ENCODE measurements around the gene CPZ. TPM values are rescaled to one million over a fixed set of nuclear protein-coding genes. Genes with fewer than 3 reads are reported as not detected.

CPZ gene
- total RNA-seq, 1 donor from 2014 or later, result 0.86 TPM

DNA sequence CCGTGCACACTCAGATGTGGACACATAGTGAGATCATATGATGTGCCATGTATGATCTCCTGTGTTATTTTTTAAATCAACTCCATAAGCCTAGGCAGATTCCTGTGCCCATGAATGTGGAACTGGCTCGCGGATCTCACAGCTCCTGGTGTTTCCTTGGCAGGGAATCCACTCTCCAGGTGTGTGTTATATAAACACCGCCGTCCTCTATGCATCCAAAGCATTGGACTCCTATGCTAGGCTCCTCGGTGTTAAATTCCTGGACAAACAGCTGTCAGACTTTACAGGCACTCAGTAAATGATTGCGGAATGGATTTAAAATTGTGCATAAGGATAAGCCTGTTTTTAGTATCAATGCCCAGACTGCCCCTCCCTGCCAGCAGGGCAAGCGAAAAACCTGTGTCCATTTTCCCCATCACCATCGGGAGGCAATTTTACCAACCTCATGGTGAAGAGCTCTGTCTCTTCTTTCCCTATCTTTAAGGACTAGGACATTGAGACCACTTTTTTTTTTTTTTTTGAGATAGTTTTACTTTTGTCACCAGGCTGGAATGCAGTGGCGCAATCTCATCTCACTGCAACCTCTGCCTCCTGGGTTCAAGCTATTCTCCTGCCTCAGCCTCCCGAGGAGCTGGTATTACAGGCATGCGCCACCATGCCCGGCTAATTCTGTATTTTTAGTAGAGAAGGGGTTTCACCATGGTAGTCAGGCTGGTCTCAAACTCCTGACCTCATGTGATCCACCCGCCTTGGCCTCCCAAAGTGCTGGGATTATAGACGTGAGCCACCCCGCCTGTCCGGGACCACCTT lies 36.0 kb upstream of the CPZ start:
- TF ChIP-seq, protein P1, sequence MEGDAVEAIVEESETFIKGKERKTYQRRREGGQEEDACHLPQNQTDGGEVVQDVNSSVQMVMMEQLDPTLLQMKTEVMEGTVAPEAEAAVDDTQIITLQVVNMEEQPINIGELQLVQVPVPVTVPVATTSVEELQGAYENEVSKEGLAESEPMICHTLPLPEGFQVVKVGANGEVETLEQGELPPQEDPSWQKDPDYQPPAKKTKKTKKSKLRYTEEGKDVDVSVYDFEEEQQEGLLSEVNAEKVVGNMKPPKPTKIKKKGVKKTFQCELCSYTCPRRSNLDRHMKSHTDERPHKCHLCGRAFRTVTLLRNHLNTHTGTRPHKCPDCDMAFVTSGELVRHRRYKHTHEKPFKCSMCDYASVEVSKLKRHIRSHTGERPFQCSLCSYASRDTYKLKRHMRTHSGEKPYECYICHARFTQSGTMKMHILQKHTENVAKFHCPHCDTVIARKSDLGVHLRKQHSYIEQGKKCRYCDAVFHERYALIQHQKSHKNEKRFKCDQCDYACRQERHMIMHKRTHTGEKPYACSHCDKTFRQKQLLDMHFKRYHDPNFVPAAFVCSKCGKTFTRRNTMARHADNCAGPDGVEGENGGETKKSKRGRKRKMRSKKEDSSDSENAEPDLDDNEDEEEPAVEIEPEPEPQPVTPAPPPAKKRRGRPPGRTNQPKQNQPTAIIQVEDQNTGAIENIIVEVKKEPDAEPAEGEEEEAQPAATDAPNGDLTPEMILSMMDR (conservative IDR thresholded peaks at IDR 0.05; ENCODE audit: low read depth, low read length), result no peak
- DNase-seq (ENCODE audit: low read depth), result no peak
- no peak overlapping the region for H3K4me3 ChIP-seq (ENCODE audit: low read depth, low read length)

DNA sequence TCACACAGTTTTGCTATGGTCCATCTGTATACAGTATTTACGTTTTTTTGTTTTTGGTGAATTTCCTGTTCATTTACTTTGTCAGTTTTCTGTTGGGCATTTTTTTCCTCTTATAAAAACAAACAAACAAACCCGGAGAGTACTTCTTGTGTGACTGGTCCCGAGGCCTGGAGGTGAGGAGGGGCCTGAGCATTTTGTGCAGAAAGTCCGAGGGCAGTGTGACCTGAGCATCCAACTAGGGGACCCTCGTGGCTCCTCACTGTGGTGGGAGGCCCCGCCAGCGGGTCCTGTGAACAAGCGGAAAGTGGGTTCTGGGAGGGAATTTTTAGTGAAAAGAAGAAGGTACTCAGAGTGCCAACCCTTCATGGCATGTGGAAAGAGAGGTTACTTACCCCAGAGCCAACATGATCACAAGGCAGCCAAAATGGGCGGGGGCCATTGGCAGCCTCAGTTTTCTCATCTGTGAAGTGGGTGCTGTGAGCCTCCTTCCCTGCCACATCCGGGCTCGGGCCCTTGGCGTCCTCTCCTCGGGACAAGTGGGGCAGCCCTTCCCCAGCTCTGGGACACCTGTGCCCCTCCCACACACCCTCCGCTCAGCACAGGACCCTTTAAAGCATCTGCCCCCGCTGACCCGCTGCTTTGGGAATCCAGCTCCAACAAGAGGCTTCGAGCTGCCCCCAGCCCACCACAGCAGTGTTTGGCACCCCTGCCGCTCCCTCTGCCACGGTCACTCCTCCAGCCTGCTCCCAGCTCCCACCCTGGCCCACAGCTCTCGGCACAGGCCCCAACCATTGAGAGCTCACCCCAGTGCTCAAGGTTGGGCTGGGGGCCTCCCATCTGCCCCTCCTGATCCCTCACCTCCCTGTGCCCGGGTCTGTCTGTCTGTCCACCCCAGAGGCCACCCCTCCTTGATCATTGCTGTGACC lies 35.2 kb upstream of the CPZ start:
- no peak for DNase-seq (ENCODE audit: low read depth)
- TF ChIP-seq, protein P1 (conservative IDR thresholded peaks at IDR 0.05; ENCODE audit: low read depth, low read length), result no peak
- H3K4me3 ChIP-seq (ENCODE audit: low read depth, low read length), result no peak overlapping the region

DNA sequence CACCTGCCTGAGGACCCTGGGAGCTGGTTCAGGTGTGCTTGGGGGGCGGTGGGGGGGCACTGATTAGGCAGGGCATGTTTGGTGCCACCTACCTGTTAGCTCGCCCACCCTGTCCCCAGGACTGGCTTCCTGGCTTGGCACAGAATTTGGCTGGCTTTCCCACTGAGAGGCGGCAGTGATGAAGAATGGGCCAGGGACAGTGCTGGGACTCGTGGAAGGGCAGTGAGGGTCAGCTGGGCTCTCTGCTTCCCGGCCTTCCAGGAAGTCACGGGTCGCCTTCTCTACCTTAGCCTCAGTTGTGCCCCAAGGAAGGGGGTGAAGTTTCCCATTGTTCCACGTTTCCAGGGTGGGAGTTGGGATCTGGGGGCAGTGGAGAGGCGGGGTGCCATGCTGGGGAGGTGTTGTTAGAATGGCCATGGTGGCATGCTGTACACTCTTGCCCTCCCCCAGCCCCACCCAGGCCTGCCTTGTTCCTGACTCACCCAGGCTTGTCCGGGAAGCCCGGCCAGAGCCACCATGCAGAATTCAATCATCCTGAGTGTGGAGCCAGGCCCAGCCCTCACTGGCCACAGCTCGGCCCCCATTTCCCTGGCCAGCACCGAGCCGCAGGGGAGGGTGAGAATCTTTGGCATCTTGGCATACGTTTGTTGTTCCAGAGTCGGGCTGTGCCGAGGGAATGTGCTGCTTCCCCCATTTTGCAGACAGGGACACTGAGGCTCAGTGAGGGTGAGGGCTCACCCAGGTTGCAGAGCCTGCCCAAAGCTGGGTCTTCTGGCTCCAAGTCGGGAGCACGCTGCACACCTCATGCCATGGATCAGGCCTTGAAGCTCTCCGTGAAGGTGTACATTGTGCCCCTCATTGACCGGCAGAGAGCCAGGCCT lies 34.2 kb upstream of the CPZ start:
- TF ChIP-seq, protein P1 (conservative IDR thresholded peaks at IDR 0.05; ENCODE audit: low read depth, low read length), result no peak
- no peak overlapping the region for H3K4me3 ChIP-seq (ENCODE audit: low read depth, low read length)
- no peak for DNase-seq (ENCODE audit: low read depth)

GRCh38 chr4:8559011-8559410 lies 33.6 kb upstream of the CPZ start:
- no peak overlapping the region for H3K4me3 ChIP-seq (ENCODE audit: low read depth, low read length)
- TF ChIP-seq, protein P1 (conservative IDR thresholded peaks at IDR 0.05; ENCODE audit: low read depth, low read length), result no peak
- DNase-seq (ENCODE audit: low read depth), result no peak

DNA sequence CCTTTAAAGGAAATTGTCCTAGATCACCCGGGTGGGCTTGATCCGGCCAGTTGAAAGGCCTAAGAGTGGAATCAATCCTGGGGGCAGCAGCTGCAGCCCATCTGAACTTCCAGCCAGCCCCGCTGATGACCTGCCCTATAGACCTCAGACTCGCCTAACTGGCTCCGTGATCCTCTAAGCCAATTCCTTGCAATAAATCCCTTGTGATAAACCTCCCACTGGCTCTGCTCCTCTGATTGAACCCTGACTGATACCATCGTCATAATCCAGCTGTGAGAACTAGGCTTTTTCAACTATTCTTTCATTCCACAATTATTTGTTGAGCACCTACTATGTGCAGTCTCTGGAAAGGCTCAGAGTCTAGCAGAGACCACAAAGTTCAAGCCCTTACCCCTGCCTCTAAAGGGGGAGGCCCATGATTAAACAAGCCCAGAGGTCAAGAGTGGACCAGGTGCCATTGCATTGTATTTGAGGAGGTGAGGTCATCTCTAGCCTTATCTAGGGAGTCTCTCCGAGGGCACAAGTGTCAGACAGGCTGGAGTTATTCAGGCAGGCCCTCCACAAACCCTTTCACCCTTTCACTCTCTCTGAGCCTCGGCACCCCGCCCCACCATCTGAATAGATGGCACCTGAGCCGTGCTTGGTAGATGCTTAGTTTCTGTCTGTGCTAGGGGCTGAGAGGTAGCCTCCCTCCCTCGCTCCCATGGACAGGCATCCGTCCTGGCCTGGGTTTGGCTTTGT lies 32.9 kb upstream of the CPZ start:
- DNase-seq (ENCODE audit: low read depth), result no peak
- TF ChIP-seq, protein P1 (conservative IDR thresholded peaks at IDR 0.05; ENCODE audit: low read depth, low read length), result no peak
- no peak overlapping the region for H3K4me3 ChIP-seq (ENCODE audit: low read depth, low read length)
